ENCODE results near the gene VAC14.
"Not testable (repeated sequence)": the region's sequence is repeated elsewhere in the genome, so short reads cannot be mapped to it uniquely, and the experiment has no call there.

DNA sequence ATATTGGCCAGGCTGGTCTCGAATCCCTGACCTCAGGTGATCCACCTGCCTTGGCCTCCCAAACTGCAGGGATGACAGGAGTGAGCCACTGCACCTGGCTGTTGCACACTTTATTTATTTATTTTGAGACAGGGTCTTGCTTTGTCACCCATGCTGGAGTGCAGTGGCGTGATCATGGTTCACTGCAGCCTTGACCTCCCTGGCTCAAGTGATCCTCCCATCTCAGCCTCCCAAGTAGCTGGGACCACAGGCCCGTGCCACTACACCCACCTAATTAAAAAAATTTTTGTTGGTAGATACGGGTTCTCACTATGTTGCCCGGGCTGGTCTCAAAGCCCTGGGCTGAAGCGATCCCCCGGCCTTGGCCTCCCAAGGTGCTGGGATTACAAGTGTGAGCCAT lies 157.7 kb downstream of the VAC14 start:
- TF ChIP-seq, protein P1, sequence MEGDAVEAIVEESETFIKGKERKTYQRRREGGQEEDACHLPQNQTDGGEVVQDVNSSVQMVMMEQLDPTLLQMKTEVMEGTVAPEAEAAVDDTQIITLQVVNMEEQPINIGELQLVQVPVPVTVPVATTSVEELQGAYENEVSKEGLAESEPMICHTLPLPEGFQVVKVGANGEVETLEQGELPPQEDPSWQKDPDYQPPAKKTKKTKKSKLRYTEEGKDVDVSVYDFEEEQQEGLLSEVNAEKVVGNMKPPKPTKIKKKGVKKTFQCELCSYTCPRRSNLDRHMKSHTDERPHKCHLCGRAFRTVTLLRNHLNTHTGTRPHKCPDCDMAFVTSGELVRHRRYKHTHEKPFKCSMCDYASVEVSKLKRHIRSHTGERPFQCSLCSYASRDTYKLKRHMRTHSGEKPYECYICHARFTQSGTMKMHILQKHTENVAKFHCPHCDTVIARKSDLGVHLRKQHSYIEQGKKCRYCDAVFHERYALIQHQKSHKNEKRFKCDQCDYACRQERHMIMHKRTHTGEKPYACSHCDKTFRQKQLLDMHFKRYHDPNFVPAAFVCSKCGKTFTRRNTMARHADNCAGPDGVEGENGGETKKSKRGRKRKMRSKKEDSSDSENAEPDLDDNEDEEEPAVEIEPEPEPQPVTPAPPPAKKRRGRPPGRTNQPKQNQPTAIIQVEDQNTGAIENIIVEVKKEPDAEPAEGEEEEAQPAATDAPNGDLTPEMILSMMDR (IDR thresholded peaks at IDR 0.05) = not testable (repeated sequence)
- not testable (repeated sequence) for TF ChIP-seq POLR2A (IDR thresholded peaks at IDR 0.05)

Data from vagina (tissue), 2 donors.